Measurements from ENCODE around the gene OR5T1. TPM values are rescaled to one million over a fixed set of nuclear protein-coding genes. Genes with fewer than 3 reads are reported as not detected.

The OR5T1 gene
- total RNA-seq, 1 experiment from 2014 or later, result not detected

- POLR2A ChIA-PET (ENCODE audit: unreplicated experiment), result no interaction called here
- DNase-seq, result no peak
- CTCF ChIA-PET, result no interaction called here
Measured at GRCh38 chr11:56271092-56271491, 2.9 kb upstream of the OR5T1 start.

GRCh38 chr11:56292154-56292553 is 18.2 kb downstream of the OR5T1 start, which contains the start of gene OR8H1:
OR8H1 (minus strand) TSS chr11:56292254; CDS start chr11:56291062, 1,192 bp downstream.
- no peak for DNase-seq
- ChIA-PET CTCF (no interaction called here), POLR2A (ENCODE audit: unreplicated experiment) (no interaction called here)
- BruUV-seq (replicated peaks), result no TSS peak
- H3K27ac ChIP-seq, result no peak within 1 kb of the TSS
- H3F3A ChIP-seq (ENCODE audit: insufficient read depth, low read depth), result no peaks in the 10 kb centered on the region
- no peak within 1 kb of the TSS for H2AFZ ChIP-seq
- no peak within 1 kb of the TSS for H3K4me3 ChIP-seq
- no peaks in the 10 kb centered on the region for H4K20me1 ChIP-seq (ENCODE audit: insufficient read depth)
- no peak within 1 kb of the TSS for H3K4me2 ChIP-seq
- H3K36me3 ChIP-seq (ENCODE audit: low read depth), result no peaks in the 10 kb centered on the region
- H3K79me2 ChIP-seq (ENCODE audit: low read depth), result no peaks in the 10 kb centered on the region
- TF ChIP-seq, protein P1, sequence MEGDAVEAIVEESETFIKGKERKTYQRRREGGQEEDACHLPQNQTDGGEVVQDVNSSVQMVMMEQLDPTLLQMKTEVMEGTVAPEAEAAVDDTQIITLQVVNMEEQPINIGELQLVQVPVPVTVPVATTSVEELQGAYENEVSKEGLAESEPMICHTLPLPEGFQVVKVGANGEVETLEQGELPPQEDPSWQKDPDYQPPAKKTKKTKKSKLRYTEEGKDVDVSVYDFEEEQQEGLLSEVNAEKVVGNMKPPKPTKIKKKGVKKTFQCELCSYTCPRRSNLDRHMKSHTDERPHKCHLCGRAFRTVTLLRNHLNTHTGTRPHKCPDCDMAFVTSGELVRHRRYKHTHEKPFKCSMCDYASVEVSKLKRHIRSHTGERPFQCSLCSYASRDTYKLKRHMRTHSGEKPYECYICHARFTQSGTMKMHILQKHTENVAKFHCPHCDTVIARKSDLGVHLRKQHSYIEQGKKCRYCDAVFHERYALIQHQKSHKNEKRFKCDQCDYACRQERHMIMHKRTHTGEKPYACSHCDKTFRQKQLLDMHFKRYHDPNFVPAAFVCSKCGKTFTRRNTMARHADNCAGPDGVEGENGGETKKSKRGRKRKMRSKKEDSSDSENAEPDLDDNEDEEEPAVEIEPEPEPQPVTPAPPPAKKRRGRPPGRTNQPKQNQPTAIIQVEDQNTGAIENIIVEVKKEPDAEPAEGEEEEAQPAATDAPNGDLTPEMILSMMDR (conservative IDR thresholded peaks at IDR 0.05), result no peak
- no peak for TF ChIP-seq EZH2 (IDR thresholded peaks at IDR 0.05; ENCODE audit: low read depth)
- no peaks in the 10 kb centered on the region for H3K4me1 ChIP-seq (replicated peaks; ENCODE audit: insufficient read depth)
- no peaks in the 10 kb centered on the region; the same call in 1 of the 2 replicates for H3K9me2 ChIP-seq (ENCODE audit: insufficient read depth)
- no peaks in the 10 kb centered on the region for H3K9me3 ChIP-seq (ENCODE audit: insufficient read depth, low read depth)
- H3K27me3 ChIP-seq (ENCODE audit: insufficient read depth, low read depth), result 0 out of 2 replicates have a peak, but pooled peaks cover 3% of the 10 kb centered on the region
- intact Hi-C loops (cut with micrococcal nuclease; ENCODE audit: unreplicated experiment), result no loop called here

More at GRCh38 chr11:56271092-56271491, 2.9 kb upstream of the OR5T1 start:
- Histone ChIP-seq H3F3A (ENCODE audit: insufficient read depth, low read depth) (no peaks in the 10 kb centered on the region), H3K4me2 (no peak overlapping the region), H3K27me3 (ENCODE audit: insufficient read depth, low read depth) (no peaks in the 10 kb centered on the region), H3K9me3 (ENCODE audit: insufficient read depth, low read depth) (no peaks in the 10 kb centered on the region), H3K79me2 (ENCODE audit: low read depth) (no peaks in the 10 kb centered on the region), H3K9me2 (ENCODE audit: insufficient read depth) (no peaks in the 10 kb centered on the region), H4K20me1 (ENCODE audit: insufficient read depth) (no peaks in the 10 kb centered on the region), H3K4me3 (no peak overlapping the region), H2AFZ (no peak overlapping the region), H3K4me1 (replicated peaks; ENCODE audit: insufficient read depth) (no peaks in the 10 kb centered on the region), H3K36me3 (ENCODE audit: low read depth) (no peaks in the 10 kb centered on the region), H3K27ac (no peak overlapping the region)
- no peak for TF ChIP-seq EZH2 (IDR thresholded peaks at IDR 0.05; ENCODE audit: low read depth)
- TF ChIP-seq, protein P1 (conservative IDR thresholded peaks at IDR 0.05), result no peak
- intact Hi-C loops (cut with micrococcal nuclease; ENCODE audit: unreplicated experiment), result no loop called here
- no TSS peak for BruUV-seq (replicated peaks)

DNA sequence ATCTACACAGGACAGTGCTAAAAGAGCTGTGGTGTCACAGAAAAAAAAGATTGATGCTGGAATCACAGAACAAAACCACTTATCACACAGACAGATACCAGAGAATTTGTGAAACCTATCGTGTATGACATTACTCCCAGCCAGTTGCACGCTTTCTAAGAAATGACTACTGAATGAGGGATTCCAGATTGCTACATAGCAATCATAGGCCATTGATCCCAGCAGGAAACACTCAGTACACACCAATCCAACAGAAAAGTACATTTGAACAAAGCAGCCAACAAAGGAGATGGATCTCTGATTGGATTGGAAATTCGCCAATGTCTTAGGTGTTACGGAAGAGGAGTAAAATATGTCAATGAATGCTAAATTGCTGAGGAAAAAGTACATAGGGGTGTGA is 22.9 kb downstream of the OR5T1 start:
- H4K20me1 ChIP-seq (ENCODE audit: insufficient read depth), result no peaks in the 10 kb centered on the region
- ChIA-PET POLR2A (ENCODE audit: unreplicated experiment) (no interaction called here), CTCF (no interaction called here)
- H3K27ac ChIP-seq, result no peak overlapping the region
- no peaks in the 10 kb centered on the region for H3K9me2 ChIP-seq (ENCODE audit: insufficient read depth)
- TF ChIP-seq EZH2 (IDR thresholded peaks at IDR 0.05; ENCODE audit: low read depth), result no peak
- TF ChIP-seq, protein P1 (conservative IDR thresholded peaks at IDR 0.05), result no peak
- H3K4me2 ChIP-seq, result no peak overlapping the region
- no peaks in the 10 kb centered on the region for H3K79me2 ChIP-seq (ENCODE audit: low read depth)
- no peak overlapping the region for H3K4me3 ChIP-seq
- no peaks in the 10 kb centered on the region for H3K9me3 ChIP-seq (ENCODE audit: insufficient read depth, low read depth)
- H3K27me3 ChIP-seq (ENCODE audit: insufficient read depth, low read depth), result 0 out of 2 replicates have a peak, but pooled peaks cover 3% of the 10 kb centered on the region
- H3F3A ChIP-seq (ENCODE audit: insufficient read depth, low read depth), result no peaks in the 10 kb centered on the region
- DNase-seq, result no peak
- no TSS peak for BruUV-seq (replicated peaks)
- no peaks in the 10 kb centered on the region for H3K4me1 ChIP-seq (replicated peaks; ENCODE audit: insufficient read depth)
- no peak overlapping the region for H2AFZ ChIP-seq
- H3K36me3 ChIP-seq (ENCODE audit: low read depth), result no peaks in the 10 kb centered on the region
- intact Hi-C loops (cut with micrococcal nuclease; ENCODE audit: unreplicated experiment), result no loop called here
